Astrocyte (in vitro differentiated cells and primary cell): ENCODE data around the gene ROR2. TPM values are rescaled to one million over a fixed set of nuclear protein-coding genes. Genes with fewer than 3 reads are reported as not detected.

Source experiments
- DNase-seq: peaks from one replicate; pipeline ENCODE4 v3.0.0-alpha.2; 2010; ENCODE audit warnings: low read depth
- FAIRE-seq: peaks from 2 replicates; lab custom pipeline; 2011; peaks lifted over from hg19 to GRCh38; lab: Jason Lieb, UNC
- H2AFZ ChIP-seq: 2 replicates; pipeline ENCODE4 v1.6.0; 2012; ENCODE audit warnings: low read depth, low read length, inconsistent platforms
- H3K27ac ChIP-seq: 2 replicates; pipeline ENCODE4 v1.5.1; 2011; ENCODE audit warnings: low read depth, low read length, inconsistent platforms
- H3K27me3 ChIP-seq: 2 replicates; pipeline ENCODE4 v1.6.0; 2011; ENCODE audit warnings: low read length, inconsistent platforms; ENCODE audit not compliant: insufficient read depth
- H3K36me3 ChIP-seq: 2 replicates; pipeline ENCODE4 v1.5.1; 2011; ENCODE audit warnings: low read length, inconsistent platforms; ENCODE audit not compliant: insufficient read depth
- H3K4me1 ChIP-seq: 2 replicates; pipeline ENCODE4 v1.5.1; 2011; ENCODE audit warnings: low read length, inconsistent platforms; ENCODE audit not compliant: insufficient read depth
- H3K4me2 ChIP-seq: 2 replicates; pipeline ENCODE4 v1.6.0; 2012; ENCODE audit warnings: low read length, inconsistent platforms
- H3K4me3 ChIP-seq: 2 replicates; pipeline ENCODE4 v1.5.1; 2011; ENCODE audit warnings: low read depth, mild to moderate bottlenecking, low read length, inconsistent platforms; ENCODE audit not compliant: insufficient read depth
- H3K79me2 ChIP-seq: 2 replicates; pipeline ENCODE4 v1.6.0; 2012; ENCODE audit warnings: mild to moderate bottlenecking, low read length, inconsistent platforms; ENCODE audit not compliant: insufficient read depth
- H3K9ac ChIP-seq: 2 replicates; pipeline ENCODE4 v1.6.0; 2012; ENCODE audit warnings: mild to moderate bottlenecking, low read length, inconsistent platforms
- H3K9me3 ChIP-seq: 2 replicates; pipeline ENCODE4 v1.5.1; 2012; ENCODE audit warnings: low read depth, mild to moderate bottlenecking, low read length, inconsistent platforms; ENCODE audit not compliant: insufficient read depth
- H4K20me1 ChIP-seq: 2 replicates; pipeline ENCODE4 v1.6.0; 2012; ENCODE audit warnings: low read length, inconsistent platforms; ENCODE audit not compliant: insufficient read depth
- H3K27ac Mint-ChIP-seq: one replicate; pipeline ENCODE4 v1.8.0; 2021; ENCODE audit warnings: mild to moderate bottlenecking, mixed read lengths; ENCODE audit not compliant: unreplicated experiment
- H3K27me3 Mint-ChIP-seq: one replicate; pipeline ENCODE4 v1.8.0; 2021; ENCODE audit warnings: low read depth, mixed read lengths; ENCODE audit not compliant: unreplicated experiment
- H3K36me3 Mint-ChIP-seq: one replicate; pipeline ENCODE4 v1.8.0; 2021; ENCODE audit warnings: low read depth, mixed read lengths; ENCODE audit not compliant: unreplicated experiment
- H3K4me1 Mint-ChIP-seq: one replicate; pipeline ENCODE4 v1.8.0; 2021; ENCODE audit warnings: low read depth, mixed read lengths; ENCODE audit not compliant: unreplicated experiment
- H3K4me3 Mint-ChIP-seq: one replicate; pipeline ENCODE4 v1.8.0; 2021; ENCODE audit warnings: mild to moderate bottlenecking, moderate library complexity, mixed read lengths; ENCODE audit not compliant: unreplicated experiment
- H3K9me3 Mint-ChIP-seq: one replicate; pipeline ENCODE4 v1.8.0; 2021; ENCODE audit warnings: mild to moderate bottlenecking, mixed read lengths; ENCODE audit not compliant: unreplicated experiment
- CTCF ChIP-seq: IDR thresholded peaks from 2 replicates; pipeline ENCODE4 v1.5.1; 2011; ENCODE audit warnings: low read depth, mild to moderate bottlenecking, inconsistent platforms, low read length, moderate library complexity; ENCODE audit not compliant: insufficient read depth
- EZH2 ChIP-seq: IDR thresholded peaks from 2 replicates; pipeline ENCODE4 v1.6.1; 2012; ENCODE audit warnings: mild to moderate bottlenecking, low read length, inconsistent platforms; ENCODE audit not compliant: insufficient read depth
- total RNA-seq: library from RNA; stranded (reverse); gene quantifications from 2 replicates; pipeline ENCODE4 v1.2.1, GENCODE V29; 2021

ROR2 gene
- total RNA-seq, 1 donor from 2014 or later: 4.9 TPM

DNA sequence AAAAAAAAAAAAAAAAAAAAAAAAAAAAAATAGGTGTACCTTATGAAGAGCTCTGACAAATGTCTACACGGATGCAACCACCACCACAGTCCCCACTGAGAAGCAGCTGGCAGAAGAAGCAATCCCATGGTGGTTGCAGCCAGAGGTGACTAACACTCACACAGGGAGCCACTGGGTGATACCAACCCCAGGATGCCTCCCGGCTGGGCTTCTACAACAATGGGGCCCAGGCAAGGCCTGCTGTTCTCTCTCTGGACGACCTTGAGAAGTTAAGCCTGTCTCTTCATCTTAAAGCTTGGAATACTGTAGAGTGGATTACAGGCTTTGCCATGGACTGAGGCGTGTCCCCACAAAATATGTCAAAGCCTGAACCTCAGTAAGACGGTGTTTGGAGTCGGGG is 104.1 kb downstream of the ROR2 start:
- H2AFZ ChIP-seq: no peak overlapping the region
- no peaks in the 10 kb centered on the region for H3K9me3 Mint-ChIP-seq
- no peak overlapping the region for H3K4me3 Mint-ChIP-seq
- no peaks in the 10 kb centered on the region for H3K36me3 Mint-ChIP-seq
- H3K27ac ChIP-seq: no peak overlapping the region
- no peak overlapping the region for H3K4me3 ChIP-seq
- H3K36me3 ChIP-seq: no peaks in the 10 kb centered on the region
- H4K20me1 ChIP-seq: no peaks in the 10 kb centered on the region
- no peaks in the 10 kb centered on the region for H3K9me3 ChIP-seq
- no peak for FAIRE-seq
- DNase-seq: no peak
- peaks cover 17% of the 10 kb centered on the region for H3K4me1 Mint-ChIP-seq
- peaks cover 4% of the 10 kb centered on the region for H3K4me1 ChIP-seq
- no peak for TF ChIP-seq EZH2
- no peak for TF ChIP-seq CTCF
- peaks cover 16% of the 10 kb centered on the region for H3K27me3 Mint-ChIP-seq
- no peak overlapping the region for H3K9ac ChIP-seq
- peaks cover 10% of the 10 kb centered on the region for H3K27me3 ChIP-seq
- no peaks in the 10 kb centered on the region for H3K79me2 ChIP-seq
- H3K27ac Mint-ChIP-seq: no peak overlapping the region
- H3K4me2 ChIP-seq: no peak overlapping the region

DNA sequence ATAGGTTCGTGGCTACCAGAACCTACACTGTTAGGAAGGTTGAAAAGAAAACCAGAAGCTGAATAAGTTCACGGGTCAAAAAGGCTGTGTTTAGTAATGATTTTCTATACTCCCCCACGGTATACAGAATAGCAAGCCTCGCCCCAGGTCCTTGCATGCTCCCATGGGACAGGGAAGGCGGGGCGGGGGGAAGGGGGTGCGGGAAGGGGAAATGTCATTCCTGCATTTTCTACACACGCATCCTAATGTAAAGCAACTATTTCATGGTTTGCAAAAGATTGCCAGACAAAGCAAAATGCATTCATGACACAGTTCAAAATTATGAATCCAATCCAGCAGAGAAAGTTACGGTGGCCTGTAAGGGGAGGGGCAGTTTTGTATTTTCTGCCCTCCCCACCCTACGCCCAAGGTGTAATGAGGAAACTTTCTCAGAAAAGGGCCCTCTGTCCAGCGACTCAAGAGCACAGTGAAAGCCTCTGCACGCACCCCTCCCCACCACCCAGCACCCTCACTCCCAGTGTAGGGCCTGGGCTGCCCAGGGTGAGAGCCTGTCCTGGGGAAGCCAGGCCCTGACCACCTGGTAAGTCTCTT is 105.2 kb downstream of the ROR2 start:
- peaks cover 4% of the 10 kb centered on the region for H3K4me1 ChIP-seq
- DNase-seq: no peak
- peaks cover 10% of the 10 kb centered on the region for H3K27me3 ChIP-seq
- H3K4me2 ChIP-seq: no peak overlapping the region
- peaks cover 19% of the 10 kb centered on the region for H3K27me3 Mint-ChIP-seq
- no peak overlapping the region for H3K4me3 ChIP-seq
- H3K9me3 ChIP-seq: no peaks in the 10 kb centered on the region
- H3K27ac ChIP-seq: no peak overlapping the region
- no peak for FAIRE-seq
- H3K27ac Mint-ChIP-seq: no peak overlapping the region
- TF ChIP-seq EZH2: no peak
- TF ChIP-seq CTCF: no peak
- H3K4me1 Mint-ChIP-seq: peaks cover 17% of the 10 kb centered on the region
- H2AFZ ChIP-seq: no peak overlapping the region
- H3K9ac ChIP-seq: no peak overlapping the region
- H3K36me3 Mint-ChIP-seq: no peaks in the 10 kb centered on the region
- H3K4me3 Mint-ChIP-seq: no peak overlapping the region
- H3K36me3 ChIP-seq: no peaks in the 10 kb centered on the region
- no peaks in the 10 kb centered on the region for H4K20me1 ChIP-seq
- no peaks in the 10 kb centered on the region for H3K79me2 ChIP-seq
- H3K9me3 Mint-ChIP-seq: no peaks in the 10 kb centered on the region

DNA sequence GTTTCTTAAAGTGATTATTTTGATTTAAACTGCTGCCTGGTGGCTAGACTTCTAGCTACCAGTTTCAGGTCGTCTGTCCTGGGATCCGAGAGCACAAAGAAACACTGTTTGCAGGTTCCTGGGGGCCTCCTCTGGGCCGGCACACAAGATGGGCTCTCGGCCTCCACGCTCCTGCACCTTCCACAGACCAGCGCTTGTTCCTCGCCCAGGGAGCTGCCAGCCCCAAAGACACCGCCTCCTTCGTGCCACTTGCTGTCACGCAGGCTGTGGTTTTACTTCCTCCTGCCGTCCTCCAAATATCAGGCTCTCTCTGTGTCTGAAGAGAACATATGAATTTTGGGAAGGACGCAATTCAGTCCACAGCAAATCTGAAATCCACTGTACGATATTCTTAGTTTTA is 105.8 kb downstream of the ROR2 start:
- DNase-seq (no peak), FAIRE-seq (no peak)
- Histone ChIP-seq H3K4me1 (peaks cover 4% of the 10 kb centered on the region), H4K20me1 (no peaks in the 10 kb centered on the region), H3K36me3 (no peaks in the 10 kb centered on the region), H3K9ac (no peak overlapping the region), H2AFZ (peak overlapping the region; percentile 63), H3K27me3 (peaks cover 12% of the 10 kb centered on the region), H3K4me2 (peak overlapping the region; percentile 44), H3K9me3 (no peaks in the 10 kb centered on the region), H3K27ac (no peak overlapping the region), H3K79me2 (no peaks in the 10 kb centered on the region), H3K4me3 (no peak overlapping the region)
- peaks cover 19% of the 10 kb centered on the region for H3K27me3 Mint-ChIP-seq
- no peaks in the 10 kb centered on the region for H3K36me3 Mint-ChIP-seq
- H3K27ac Mint-ChIP-seq: no peak overlapping the region
- H3K9me3 Mint-ChIP-seq: no peaks in the 10 kb centered on the region
- no peak for TF ChIP-seq EZH2
- TF ChIP-seq CTCF: no peak
- peaks cover 17% of the 10 kb centered on the region for H3K4me1 Mint-ChIP-seq
- H3K4me3 Mint-ChIP-seq: no peak overlapping the region
